A673 (cell line): ENCODE results near the gene FICD. TPM values are rescaled to one million over a fixed set of nuclear protein-coding genes. Genes with fewer than 3 reads are reported as not detected.

Source experiments
- BruUV-seq: library from RNA; stranded (reverse); fragments of 400-500 nt; replicated peaks from 2 replicates; lab custom pipeline; 2021; lab: Mats Ljungman, UMichigan
- CTCF ChIA-PET: fragments of 300-600 bp; sonication (Branson Sonifier 250); formaldehyde crosslinking; loops from one replicate; lab custom pipeline; 2022; ENCODE audit warnings: antibody characterized with exemption; lab: Charles Lee
- POLR2A ChIA-PET: fragments of 300-600 bp; sonication (Branson Sonifier 250); formaldehyde crosslinking; loops from one replicate; lab custom pipeline; 2022; ENCODE audit warnings: antibody characterized with exemption; ENCODE audit not compliant: low non-redundant PET; lab: Charles Lee
- DNase-seq: peaks from one replicate; pipeline ENCODE4 v3.0.0-alpha.2; 2015; ENCODE audit warnings: low spot score
- H3K27ac ChIP-seq: fragments of 200-600 bp; sonication (generic); 2 replicates; pipeline ENCODE4 v1.5.1; 2016; ENCODE audit warnings: mixed run types, low read depth, mild to moderate bottlenecking, mixed read lengths, antibody characterized with exemption, low read length; ENCODE audit not compliant: poor library complexity, severe bottlenecking
- H3K27me3 ChIP-seq: fragments of 200-600 bp; sonication (generic); replicated peaks from 2 replicates; pipeline ENCODE4 v1.6.1; 2017; ENCODE audit warnings: mixed run types, low read depth, mild to moderate bottlenecking, mixed read lengths, antibody characterized with exemption, low read length; ENCODE audit not compliant: insufficient read depth, poor library complexity
- H3K36me3 ChIP-seq: fragments of 200-600 bp; sonication (generic); 2 replicates; pipeline ENCODE4 v1.6.1; 2016; ENCODE audit warnings: mixed run types, mild to moderate bottlenecking, mixed read lengths, antibody characterized with exemption, low read length; ENCODE audit not compliant: insufficient read depth, poor library complexity, severe bottlenecking
- H3K4me1 ChIP-seq: fragments of 200-600 bp; sonication (generic); 2 replicates; pipeline ENCODE4 v1.6.1; 2017; ENCODE audit warnings: mixed run types, mild to moderate bottlenecking, mixed read lengths, antibody characterized with exemption, low read length; ENCODE audit not compliant: insufficient read depth, poor library complexity, severe bottlenecking
- H3K4me3 ChIP-seq: fragments of 200-600 bp; sonication (generic); 2 replicates; pipeline ENCODE4 v1.5.1; 2016; ENCODE audit warnings: low read depth, mixed run types, mild to moderate bottlenecking, mixed read lengths, low read length; ENCODE audit not compliant: poor library complexity, severe bottlenecking
- H3K9me3 ChIP-seq: fragments of 200-600 bp; sonication (generic); 2 replicates; pipeline ENCODE4 v1.6.1; 2016; ENCODE audit warnings: mixed run types, low read depth, mild to moderate bottlenecking, mixed read lengths, antibody characterized with exemption, low read length; ENCODE audit not compliant: poor library complexity, severe bottlenecking
- EZH2 ChIP-seq: fragments of 200-600 bp; sonication (generic); IDR thresholded peaks from 2 replicates; pipeline ENCODE4 v1.6.1; 2017; ENCODE audit warnings: borderline replicate concordance, low read depth, mild to moderate bottlenecking, mixed read lengths, antibody characterized with exemption, low read length; ENCODE audit not compliant: poor library complexity, severe bottlenecking
- intact Hi-C: fragments of 100-400 bp; cut with micrococcal nuclease; formaldehyde crosslinking; loops from one replicate; pipeline ENCODE4 v1.10.0; 2022; ENCODE audit not compliant: unreplicated experiment
- total RNA-seq: library from RNA; stranded (reverse); gene quantifications from 2 replicates; pipeline ENCODE4 v1.2.3, GENCODE V29; 2021
- TF ChIP-seq, protein P1 (sequence below): fragments of 300-800, 200-600 bp; sonication (generic); conservative IDR thresholded peaks from 2 replicates; pipeline ENCODE4 v1.5.1; 2017; ENCODE audit warnings: low read depth, mild to moderate bottlenecking, antibody characterized with exemption, low read length, moderate library complexity, mixed read lengths

FICD gene
- total RNA-seq, 1 experiment from 2014 or later: 3.6 TPM

DNA sequence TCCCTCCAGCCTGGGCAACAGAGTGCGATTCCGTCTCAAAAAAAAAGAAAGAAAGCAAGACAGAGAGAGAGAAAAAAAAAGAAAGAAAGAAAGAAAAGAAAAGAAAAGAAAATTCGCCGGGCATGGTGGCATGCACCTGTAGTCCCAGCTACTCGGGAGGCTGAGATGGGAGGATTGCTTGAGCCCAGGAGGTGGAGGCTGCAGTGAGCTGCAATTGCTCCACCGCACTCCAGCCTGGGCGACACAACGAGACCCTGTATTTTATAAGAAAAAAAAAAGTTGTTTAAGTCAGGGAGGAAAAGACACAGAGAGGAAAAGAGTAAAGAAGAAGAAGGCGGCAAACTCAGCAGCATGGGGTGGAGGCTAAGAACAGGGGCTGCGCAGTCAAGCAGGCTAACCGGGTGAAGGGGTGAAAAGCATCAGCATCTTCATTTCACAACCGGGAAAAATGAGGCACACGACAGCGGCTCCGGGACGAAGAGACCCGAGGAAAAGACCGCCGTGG is 557 bp upstream of the FICD start:
- no peaks in the 10 kb centered on the region for H3K27me3 ChIP-seq
- TSS peak; percentile 16 for BruUV-seq
- intact Hi-C loops: loop anchor here (5.0 to 10.0 kb wide), 3 partner anchors 452 to 600 kb away; no protein-coding TSS in a partner anchor

DNA sequence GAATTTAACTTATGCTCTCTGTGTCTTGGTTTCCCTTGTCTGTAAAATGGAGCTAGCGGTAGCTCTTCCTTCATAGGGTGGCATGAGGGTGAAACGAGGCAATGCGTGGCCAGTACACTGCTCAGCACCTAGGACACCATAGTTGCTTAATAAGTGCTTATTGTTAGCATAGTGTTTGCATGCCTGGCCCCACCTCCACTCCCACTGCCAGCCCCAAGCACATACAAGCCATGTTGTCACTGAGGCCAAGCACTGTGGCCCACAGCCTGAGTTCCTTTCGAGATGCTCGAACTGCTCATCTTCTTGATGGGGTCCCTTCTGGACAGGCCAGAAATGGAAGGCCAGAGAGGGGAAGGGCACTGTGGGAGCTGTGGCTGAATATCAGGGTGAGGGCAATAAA is 839 bp downstream of the FICD start:
- DNase-seq: no peak
- no TSS peak for BruUV-seq
- no peak for TF ChIP-seq EZH2
- TF ChIP-seq, protein P1, sequence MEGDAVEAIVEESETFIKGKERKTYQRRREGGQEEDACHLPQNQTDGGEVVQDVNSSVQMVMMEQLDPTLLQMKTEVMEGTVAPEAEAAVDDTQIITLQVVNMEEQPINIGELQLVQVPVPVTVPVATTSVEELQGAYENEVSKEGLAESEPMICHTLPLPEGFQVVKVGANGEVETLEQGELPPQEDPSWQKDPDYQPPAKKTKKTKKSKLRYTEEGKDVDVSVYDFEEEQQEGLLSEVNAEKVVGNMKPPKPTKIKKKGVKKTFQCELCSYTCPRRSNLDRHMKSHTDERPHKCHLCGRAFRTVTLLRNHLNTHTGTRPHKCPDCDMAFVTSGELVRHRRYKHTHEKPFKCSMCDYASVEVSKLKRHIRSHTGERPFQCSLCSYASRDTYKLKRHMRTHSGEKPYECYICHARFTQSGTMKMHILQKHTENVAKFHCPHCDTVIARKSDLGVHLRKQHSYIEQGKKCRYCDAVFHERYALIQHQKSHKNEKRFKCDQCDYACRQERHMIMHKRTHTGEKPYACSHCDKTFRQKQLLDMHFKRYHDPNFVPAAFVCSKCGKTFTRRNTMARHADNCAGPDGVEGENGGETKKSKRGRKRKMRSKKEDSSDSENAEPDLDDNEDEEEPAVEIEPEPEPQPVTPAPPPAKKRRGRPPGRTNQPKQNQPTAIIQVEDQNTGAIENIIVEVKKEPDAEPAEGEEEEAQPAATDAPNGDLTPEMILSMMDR: no peak
- H3K4me3 ChIP-seq: peak overlapping the region; percentile 87
- peak overlapping the region; percentile 62 for H3K27ac ChIP-seq
- CTCF ChIA-PET: no interaction called here
- peaks cover 12% of the 10 kb centered on the region for H3K4me1 ChIP-seq
- peaks cover 34% of the 10 kb centered on the region for H3K36me3 ChIP-seq
- intact Hi-C loops: loop anchor here (5.0 to 10.0 kb wide), 2 partner anchors 101 to 601 kb away; no protein-coding TSS in a partner anchor
- POLR2A ChIA-PET: no interaction called here
- no peaks in the 10 kb centered on the region for H3K9me3 ChIP-seq
- no peaks in the 10 kb centered on the region for H3K27me3 ChIP-seq

More for the DNA sequence above, 557 bp upstream of the FICD start:
- no peak for DNase-seq
- ChIA-PET POLR2A (no interaction called here), CTCF (no interaction called here)
- Histone ChIP-seq H3K4me1 (peaks cover 12% of the 10 kb centered on the region), H3K27ac (no peak overlapping the region), H3K9me3 (no peaks in the 10 kb centered on the region), H3K4me3 (peak overlapping the region; percentile 87), H3K36me3 (peaks cover 20% of the 10 kb centered on the region)
- TF ChIP-seq, protein P1: 0 out of 2 replicates have a peak, but pooled peaks have one; percentile 15
- no peak for TF ChIP-seq EZH2

DNA sequence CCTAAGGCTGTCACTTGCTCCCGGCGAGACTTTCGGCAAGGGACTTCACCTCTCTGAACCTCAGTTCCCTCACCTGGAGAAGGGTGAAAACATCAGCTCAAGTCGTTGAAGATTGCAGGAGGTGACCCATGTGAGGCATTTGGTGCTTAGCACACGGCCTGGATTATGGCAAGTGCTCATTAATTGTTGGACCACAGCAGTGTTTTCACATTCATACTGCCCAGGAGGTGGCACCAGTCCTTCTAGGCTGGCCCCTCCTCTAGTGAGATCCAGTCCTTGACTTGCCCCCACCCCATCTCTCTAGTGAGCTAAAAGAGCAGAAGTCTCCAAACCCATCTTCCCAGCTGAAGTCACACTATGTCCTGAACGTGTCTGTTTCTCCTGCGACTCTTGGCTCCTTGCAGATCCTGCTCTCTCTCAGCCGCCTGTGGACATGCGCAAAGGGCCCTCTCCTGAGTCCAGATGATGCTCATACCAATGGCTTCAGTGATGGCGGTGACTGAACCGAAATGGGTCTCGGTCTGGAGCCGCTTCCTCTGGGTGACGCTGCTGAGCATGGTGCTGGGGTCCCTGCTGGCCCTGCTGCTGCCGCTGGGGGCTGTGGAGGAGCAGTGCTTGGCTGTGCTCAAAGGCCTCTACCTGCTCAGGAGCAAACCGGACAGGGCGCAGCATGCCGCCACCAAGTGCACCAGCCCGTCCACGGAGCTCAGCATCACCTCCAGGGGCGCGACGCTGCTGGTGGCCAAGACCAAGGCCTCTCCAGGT is 1.6 kb downstream of the FICD start:
- Histone ChIP-seq H3K4me3 (no peak overlapping the region), H3K9me3 (no peaks in the 10 kb centered on the region), H3K27me3 (no peaks in the 10 kb centered on the region), H3K36me3 (peaks cover 41% of the 10 kb centered on the region), H3K4me1 (peaks cover 12% of the 10 kb centered on the region), H3K27ac (no peak overlapping the region)
- intact Hi-C loops: loop anchor here (5.0 to 10.0 kb wide), 2 partner anchors 101 to 602 kb away; no protein-coding TSS in a partner anchor
- no peak for DNase-seq
- BruUV-seq: no TSS peak
- CTCF ChIA-PET: interaction anchor here (0.7 kb wide), 1 partner anchor 96 kb away, joined by 4 read pairs; no protein-coding TSS in a partner anchor
- POLR2A ChIA-PET: no interaction called here
- no peak for TF ChIP-seq EZH2
- TF ChIP-seq, protein P1: 0 out of 2 replicates have a peak, but pooled peaks have one; percentile 25
